ENCODE results near the gene BRIX1. TPM values are rescaled to one million over a fixed set of nuclear protein-coding genes. Genes with fewer than 3 reads are reported as not detected.

Gene BRIX1
- total RNA-seq, 1 experiment from 2014 or later = 56.5 TPM

- Mint-ChIP-seq H3K36me3 (ENCODE audit: insufficient read depth, unreplicated experiment) (peaks cover 48% of the 10 kb centered on the region), H3K4me3 (ENCODE audit: unreplicated experiment) (no peak overlapping the region), H3K9me3 (ENCODE audit: unreplicated experiment) (no peaks in the 10 kb centered on the region), H3K27ac (ENCODE audit: unreplicated experiment) (no peak overlapping the region), H3K4me1 (ENCODE audit: low read depth, unreplicated experiment) (peaks cover 14% of the 10 kb centered on the region), H3K27me3 (ENCODE audit: insufficient read depth, unreplicated experiment) (no peaks in the 10 kb centered on the region)
- intact Hi-C loops (cut with micrococcal nuclease; ENCODE audit: unreplicated experiment) = no loop called here
- no peaks in the 10 kb centered on the region for H3K27me3 ChIP-seq (replicated peaks; ENCODE audit: control insufficient read depth, insufficient read depth, low read length)
- DNase-seq = no peak
- no TSS peak for BruUV-seq (replicated peaks)
- no peak for TF ChIP-seq CTCF (IDR thresholded peaks at IDR 0.05; ENCODE audit: insufficient read depth in 1 of 2, low read depth in 1 of 2, low read length in 1 of 2, severe bottlenecking in 1 of 2, unreplicated experiment in 1 of 2)
- CTCF ChIA-PET = no interaction called here
- no peaks in the 10 kb centered on the region for H3K9me3 ChIP-seq
- H3K36me3 ChIP-seq (ENCODE audit: control insufficient read depth, insufficient read depth, low read length) = peaks cover 4% of the 10 kb centered on the region; the same call in 1 of the 2 replicates
- no peak overlapping the region for H3K4me3 ChIP-seq (ENCODE audit: low read depth, low read length)
- POLR2A ChIA-PET = interaction anchor here (1.0 kb wide), 1 partner anchor 18 kb away, joined by 3 read pairs; the partner anchor contains the start of genes BRIX1 and RAD1
- H3K4me1 ChIP-seq = peaks cover 17% of the 10 kb centered on the region; the same call in 1 of the 2 replicates
Observed at GRCh38 chr5:34932947-34933346, 17.4 kb downstream of the BRIX1 start.

GRCh38 chr5:34941936-34942335, 26.4 kb downstream of the BRIX1 start:
- Histone ChIP-seq H3K27me3 (replicated peaks; ENCODE audit: control insufficient read depth, insufficient read depth, low read length) (no peaks in the 10 kb centered on the region), H3K4me3 (ENCODE audit: low read depth, low read length) (no peak overlapping the region), H3K9me3 (no peaks in the 10 kb centered on the region), H3K36me3 (ENCODE audit: control insufficient read depth, insufficient read depth, low read length) (peaks cover 1% of the 10 kb centered on the region; the same call in 1 of the 2 replicates), H3K4me1 (no peaks in the 10 kb centered on the region)
- Mint-ChIP-seq H3K9me3 (ENCODE audit: unreplicated experiment) (no peaks in the 10 kb centered on the region), H3K27me3 (ENCODE audit: insufficient read depth, unreplicated experiment) (no peaks in the 10 kb centered on the region), H3K4me1 (ENCODE audit: low read depth, unreplicated experiment) (no peaks in the 10 kb centered on the region), H3K36me3 (ENCODE audit: insufficient read depth, unreplicated experiment) (peaks cover 71% of the 10 kb centered on the region), H3K4me3 (ENCODE audit: unreplicated experiment) (no peak overlapping the region), H3K27ac (ENCODE audit: unreplicated experiment) (no peak overlapping the region)
- intact Hi-C loops (cut with micrococcal nuclease; ENCODE audit: unreplicated experiment) = no loop called here
- no TSS peak for BruUV-seq (replicated peaks)
- no peak for DNase-seq
- ChIA-PET CTCF (no interaction called here), POLR2A (no interaction called here)
- no peak for TF ChIP-seq CTCF (IDR thresholded peaks at IDR 0.05; ENCODE audit: insufficient read depth in 1 of 2, low read depth in 1 of 2, low read length in 1 of 2, severe bottlenecking in 1 of 2, unreplicated experiment in 1 of 2)

GRCh38 chr5:34944044-34944443, 28.5 kb downstream of the BRIX1 start:
- no peaks in the 10 kb centered on the region for H3K9me3 Mint-ChIP-seq (ENCODE audit: unreplicated experiment)
- H3K9me3 ChIP-seq = no peaks in the 10 kb centered on the region
- H3K4me1 ChIP-seq = no peaks in the 10 kb centered on the region
- H3K36me3 ChIP-seq (ENCODE audit: control insufficient read depth, insufficient read depth, low read length) = peaks cover 4% of the 10 kb centered on the region; the same call in 1 of the 2 replicates
- peaks cover 71% of the 10 kb centered on the region for H3K36me3 Mint-ChIP-seq (ENCODE audit: insufficient read depth, unreplicated experiment)
- DNase-seq = no peak
- no TSS peak for BruUV-seq (replicated peaks)
- ChIA-PET CTCF (interaction anchor here (0.6 kb wide), 1 partner anchor 58 kb away, joined by 4 read pairs; no protein-coding TSS in a partner anchor), POLR2A (no interaction called here)
- H3K4me3 ChIP-seq (ENCODE audit: low read depth, low read length) = no peak overlapping the region
- H3K4me1 Mint-ChIP-seq (ENCODE audit: low read depth, unreplicated experiment) = no peaks in the 10 kb centered on the region
- no peaks in the 10 kb centered on the region for H3K27me3 Mint-ChIP-seq (ENCODE audit: insufficient read depth, unreplicated experiment)
- no peaks in the 10 kb centered on the region for H3K27me3 ChIP-seq (replicated peaks; ENCODE audit: control insufficient read depth, insufficient read depth, low read length)
- intact Hi-C loops (cut with micrococcal nuclease; ENCODE audit: unreplicated experiment) = no loop called here
- no peak overlapping the region for H3K4me3 Mint-ChIP-seq (ENCODE audit: unreplicated experiment)
- TF ChIP-seq CTCF (IDR thresholded peaks at IDR 0.05; ENCODE audit: insufficient read depth in 1 of 2, low read depth in 1 of 2, low read length in 1 of 2, severe bottlenecking in 1 of 2, unreplicated experiment in 1 of 2) = no peak
- H3K27ac Mint-ChIP-seq (ENCODE audit: unreplicated experiment) = no peak overlapping the region

Data from Caco-2 (cell line).